H1 (cell line): ENCODE data around the gene CDH19. TPM values are rescaled to one million over a fixed set of nuclear protein-coding genes. Genes with fewer than 3 reads are reported as not detected.

Source experiments
- CTCF ChIA-PET: fragments of 300-600 bp; sonication (Branson Sonifier 250); formaldehyde crosslinking; loops from one replicate; lab custom pipeline; 2021; ENCODE audit not compliant: partially characterized antibody; lab: Charles Lee
- POLR2A ChIA-PET: fragments of 300-600 bp; sonication (Branson Sonifier 250); formaldehyde crosslinking; loops from one replicate; lab custom pipeline; 2021; ENCODE audit warnings: inconsistent platforms; ENCODE audit not compliant: partially characterized antibody; lab: Charles Lee
- DNase-seq, 2 experiments: peaks; one replicate each; pipeline versions ENCODE4 v3.0.0 to v3.0.0-alpha.2; 2010 to 2022; ENCODE audit warnings: low spot score in 2 of 2, low read depth in 1 of 2, mixed read lengths in 1 of 2
- FAIRE-seq: peaks from 2 replicates; lab custom pipeline; 2011; peaks lifted over from hg19 to GRCh38; lab: Jason Lieb, UNC
- H2AFZ ChIP-seq: 2 replicates; pipeline ENCODE4 v1.8.1; 2012; ENCODE audit warnings: low read length, inconsistent platforms
- H2AK5ac ChIP-seq: 2 replicates; pipeline ENCODE4 v1.6.1; 2013; ENCODE audit warnings: low read depth, low read length
- H2BK120ac ChIP-seq: replicated peaks from 2 replicates; pipeline ENCODE3; 2013; ENCODE audit warnings: low read depth, low read length, inconsistent platforms
- H2BK12ac ChIP-seq: 2 replicates; pipeline ENCODE4 v1.6.1; 2013; ENCODE audit warnings: low read depth, low read length
- H2BK15ac ChIP-seq: 2 replicates; pipeline ENCODE4 v1.6.1; 2013; ENCODE audit warnings: low read length
- H2BK20ac ChIP-seq: 2 replicates; pipeline ENCODE4 v1.6.1; 2013; ENCODE audit warnings: low read length
- H2BK5ac ChIP-seq: 2 replicates; pipeline ENCODE4 v1.6.1; 2013; ENCODE audit warnings: low read depth, low read length
- H3K14ac ChIP-seq: 2 replicates; pipeline ENCODE4 v1.6.1; 2013; ENCODE audit warnings: inconsistent platforms; ENCODE audit not compliant: insufficient read length
- H3K18ac ChIP-seq: 2 replicates; pipeline ENCODE4 v1.6.1; 2013; ENCODE audit warnings: low read length; ENCODE audit errors: extremely low read depth
- H3K23ac ChIP-seq: 2 replicates; pipeline ENCODE4 v1.6.1; 2013; ENCODE audit warnings: inconsistent platforms; ENCODE audit not compliant: insufficient read length
- H3K23me2 ChIP-seq: 2 replicates; pipeline ENCODE4 v1.6.1; 2013; ENCODE audit warnings: low read depth, low read length
- H3K27ac ChIP-seq: 2 replicates; pipeline ENCODE4 v1.6.1; 2011; ENCODE audit warnings: low read depth, low read length, inconsistent platforms
- H3K27me3 ChIP-seq, 4 experiments: replicated peaks in 1 of 4; 1 replicate in 1 of 4; 2 replicates in 3 of 4; pipeline versions ENCODE4 v1.6.1 to v1.8.1; 2011 to 2013; ENCODE audit warnings: low read length in 3 of 4, mild to moderate bottlenecking in 3 of 4, inconsistent platforms in 2 of 4, mixed read lengths in 2 of 4, moderate library complexity in 1 of 4; ENCODE audit not compliant: control insufficient read depth in 3 of 4, insufficient read depth in 3 of 4; ENCODE audit errors: extremely low read depth in 1 of 4
- H3K36me3 ChIP-seq, 4 experiments: 2 replicates each; pipeline versions ENCODE4 v1.6.1 to v1.8.1; 2011 to 2013; ENCODE audit warnings: mild to moderate bottlenecking in 4 of 4, low read length in 3 of 4, moderate library complexity in 2 of 4, control low read depth in 1 of 4, inconsistent platforms in 1 of 4; ENCODE audit not compliant: insufficient read depth in 4 of 4, control insufficient read depth in 2 of 4
- H3K4ac ChIP-seq: replicated peaks from 2 replicates; pipeline ENCODE3; 2013; ENCODE audit warnings: low read length, low read depth, mixed read lengths, inconsistent platforms; ENCODE audit not compliant: insufficient read length
- H3K4me1 ChIP-seq, 4 experiments: replicated peaks in 1 of 4; 1 replicate in 1 of 4; 2 replicates in 3 of 4; pipeline versions ENCODE4 v1.6.1 to v1.8.1; 2011 to 2013; ENCODE audit warnings: low read length in 3 of 4, inconsistent platforms in 2 of 4, mixed read lengths in 1 of 4; ENCODE audit not compliant: insufficient read depth in 4 of 4, control insufficient read depth in 3 of 4
- H3K4me2 ChIP-seq, 2 experiments: 2 replicates each; pipeline versions ENCODE4 v1.6.1 to v1.8.1; 2011 to 2013; ENCODE audit warnings: low read depth in 2 of 2, low read length in 2 of 2, control low read depth in 1 of 2, inconsistent platforms in 1 of 2, mild to moderate bottlenecking in 1 of 2; ENCODE audit not compliant: insufficient read depth in 1 of 2
- H3K4me3 ChIP-seq, 4 experiments: fragments of 200-600, 300-600 bp in 1 of 4; sonication (generic), shearing (Covaris generic), sonication (Bioruptor Twin) in 1 of 4; 2 replicates each; pipeline versions ENCODE4 v1.5.1 to v1.8.1; 2011 to 2016; ENCODE audit warnings: low read length in 4 of 4, low read depth in 3 of 4, control low read depth in 2 of 4, inconsistent platforms in 2 of 4, mild to moderate bottlenecking in 2 of 4, mixed read lengths in 1 of 4, moderate library complexity in 1 of 4; ENCODE audit not compliant: insufficient read depth in 2 of 4; ENCODE audit errors: extremely low read depth in 1 of 4
- H3K56ac ChIP-seq: replicated peaks from 2 replicates; pipeline ENCODE3; 2013; ENCODE audit warnings: low read depth, mild to moderate bottlenecking, mixed read lengths, low read length, inconsistent platforms; ENCODE audit not compliant: insufficient read length
- H3K79me1 ChIP-seq: 2 replicates; pipeline ENCODE4 v1.6.1; 2013; ENCODE audit warnings: low read depth, low read length, control low read depth
- H3K79me2 ChIP-seq, 2 experiments: 2 replicates each; pipeline versions ENCODE4 v1.6.1 to v1.8.1; 2012 to 2013; ENCODE audit warnings: low read length in 2 of 2, mild to moderate bottlenecking in 2 of 2, inconsistent platforms in 1 of 2; ENCODE audit not compliant: insufficient read depth in 2 of 2, control insufficient read depth in 1 of 2
- H3K9ac ChIP-seq, 4 experiments: replicated peaks in 1 of 4; 1 replicate in 1 of 4; 2 replicates in 3 of 4; pipeline versions ENCODE4 v1.6.1 to v1.8.1; 2011 to 2013; ENCODE audit warnings: low read depth in 3 of 4, low read length in 3 of 4, control low read depth in 2 of 4, mild to moderate bottlenecking in 2 of 4, moderate library complexity in 2 of 4, inconsistent platforms in 1 of 4; ENCODE audit errors: extremely low read depth in 1 of 4
- H3K9me3 ChIP-seq, 2 experiments: 2 replicates each; pipeline versions ENCODE4 v1.6.1 to v1.8.1; 2012 to 2013; ENCODE audit warnings: mild to moderate bottlenecking in 2 of 2, moderate library complexity in 2 of 2, control low read depth in 1 of 2, inconsistent platforms in 1 of 2, low read depth in 1 of 2, low read length in 1 of 2, mixed read lengths in 1 of 2; ENCODE audit not compliant: insufficient read depth in 2 of 2
- H4K20me1 ChIP-seq, 2 experiments: replicated peaks in 1 of 2; 2 replicates each; pipeline versions ENCODE3 to v1.8.1; 2011 to 2013; ENCODE audit warnings: inconsistent platforms in 2 of 2, low read length in 2 of 2, mild to moderate bottlenecking in 1 of 2; ENCODE audit not compliant: insufficient read depth in 2 of 2, control insufficient read depth in 1 of 2
- H4K5ac ChIP-seq: 2 replicates; pipeline ENCODE4 v1.6.1; 2013; ENCODE audit warnings: low read length, low read depth, mixed read lengths, inconsistent platforms; ENCODE audit not compliant: insufficient read length
- H4K8ac ChIP-seq: 2 replicates; pipeline ENCODE4 v1.8.0; 2013; ENCODE audit warnings: mild to moderate bottlenecking, moderate library complexity, low read length, inconsistent platforms; ENCODE audit not compliant: insufficient read depth; ENCODE audit errors: extremely low read depth
- H4K91ac ChIP-seq: replicated peaks from 2 replicates; pipeline ENCODE3; 2013; ENCODE audit warnings: low read length, mixed read lengths, inconsistent platforms; ENCODE audit not compliant: insufficient read length
- ATF2 ChIP-seq: IDR thresholded peaks from 2 replicates; pipeline ENCODE4 v1.6.1; 2012; ENCODE audit warnings: low read length, inconsistent platforms
- CEBPB ChIP-seq: IDR thresholded peaks from 2 replicates; pipeline ENCODE4 v1.6.1; 2012; ENCODE audit warnings: low read depth, low read length
- CHD1 ChIP-seq: IDR thresholded peaks from 2 replicates; pipeline ENCODE4 v1.6.1; 2012; ENCODE audit warnings: low read depth, low read length, improper control_type of control experiment
- CREB1 ChIP-seq: IDR thresholded peaks from 2 replicates; pipeline ENCODE4 v1.6.1; 2012; ENCODE audit warnings: inconsistent platforms
- CTBP2 ChIP-seq: IDR thresholded peaks from 2 replicates; pipeline ENCODE4 v1.7.0; 2011; ENCODE audit warnings: borderline replicate concordance, mild to moderate bottlenecking, moderate library complexity, mixed read lengths, low read length; ENCODE audit not compliant: insufficient read depth, insufficient read length
- KDM1A ChIP-seq: fragments of 200-600, 300-600 bp; sonication (generic); IDR thresholded peaks from 2 replicates; pipeline ENCODE4 v1.7.1; 2016; ENCODE audit warnings: mild to moderate bottlenecking, low read length, borderline replicate concordance
- KDM5A ChIP-seq: fragments of 200-600 bp; IDR thresholded peaks from 2 replicates; pipeline ENCODE4 v1.7.1; 2012; ENCODE audit warnings: mild to moderate bottlenecking, low read length, inconsistent platforms, mixed read lengths
- POU5F1 ChIP-seq: IDR thresholded peaks from 2 replicates; pipeline ENCODE4 v1.6.1; 2011; ENCODE audit warnings: low read depth, mild to moderate bottlenecking, low read length, moderate library complexity
- RFX5 ChIP-seq: IDR thresholded peaks from 2 replicates; pipeline ENCODE4 v1.6.1; 2011; ENCODE audit warnings: low read depth, low read length, improper control_type of control experiment, borderline replicate concordance
- SIX5 ChIP-seq: IDR thresholded peaks from 2 replicates; pipeline ENCODE4 v1.6.1; 2011; ENCODE audit warnings: mild to moderate bottlenecking, low read depth, low read length
- SP4 ChIP-seq: IDR thresholded peaks from 2 replicates; pipeline ENCODE4 v1.6.1; 2012; ENCODE audit warnings: low read length, inconsistent platforms
- TAF7 ChIP-seq: optimal IDR thresholded peaks from 2 replicates; pipeline ENCODE3; 2011; ENCODE audit warnings: low read depth, mild to moderate bottlenecking, inconsistent platforms, low read length, moderate library complexity, borderline replicate concordance
- YY1 ChIP-seq: IDR thresholded peaks from 2 replicates; pipeline ENCODE4 v1.6.1; 2011; ENCODE audit warnings: low read depth, mild to moderate bottlenecking, low read length
- WGBS, 2 experiments: shearing (Covaris generic) in 1 of 2; methylation state at CpG; one replicate each; pipeline versions ENCODE4 v1.1.6 to v1.1.7; 2013 to 2015; ENCODE audit warnings: low lambda C conversion rate in 2 of 2, mixed read lengths in 2 of 2, inconsistent platforms in 1 of 2, low coverage in 1 of 2, missing lambda C conversion rate in 1 of 2; ENCODE audit not compliant: insufficient replicate concordance in 2 of 2, insufficient coverage in 1 of 2, insufficient read length in 1 of 2; ENCODE audit errors: extremely low coverage in 1 of 2, missing lambda C conversion rate in 1 of 2; 5-methylcytosine and 5-hydroxymethylcytosine counted together
- polyA plus RNA-seq, 7 experiments: library from polyadenylated mRNA; depleted of rRNA in 3 of 7; stranded (reverse) in 5 of 7; unstranded in 2 of 7; fragments of >200 nt in 5 of 7; fragments of 200-250 nt in 2 of 7; gene quantifications; 1 replicate in 5 of 7; 2 replicates in 1 of 7; 4 replicates in 1 of 7; pipeline versions ENCODE4 v1.2.1 to v1.2.3, GENCODE V29; 2011 to 2013; ENCODE audit warnings: missing spikeins in 2 of 7, mixed read lengths in 2 of 7
- total RNA-seq: library from RNA; stranded (reverse); fragmentation: NEBNext Ultra II Directional; extraction: Animal tissue kit (Norgen Biotek cat#: 25700); gene quantifications from 2 replicates; pipeline ENCODE4 v1.2.1, GENCODE V29; 2021
- TF ChIP-seq, protein P1 (sequence below): IDR thresholded peaks from 2 replicates; pipeline ENCODE4 v1.6.1; 2011; ENCODE audit warnings: low read depth, mild to moderate bottlenecking, low read length; ENCODE audit not compliant: insufficient read depth

CDH19 gene
- total and polyA plus RNA-seq, 2 of the 8 experiments (the other 6 are each of a cell fraction or from before 2014, with no cell fraction given): not detected

DNA sequence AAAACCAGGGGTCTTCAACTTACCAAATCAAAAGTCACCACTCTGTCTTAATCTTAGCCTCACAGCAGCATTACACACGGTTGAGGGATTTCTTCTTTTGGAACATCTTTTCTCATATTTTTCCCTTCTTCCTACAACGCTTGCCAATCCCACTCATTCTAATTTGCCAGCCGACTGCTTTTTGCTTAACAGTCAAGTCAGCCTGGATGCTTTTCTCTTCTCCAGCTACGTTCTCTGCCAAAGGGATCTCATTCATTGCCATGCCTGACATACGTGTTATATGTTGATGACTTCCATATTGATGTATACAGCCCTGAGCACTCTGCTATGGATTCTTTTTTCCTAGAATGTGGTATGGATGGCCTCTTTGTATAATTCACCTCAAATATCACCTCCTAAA, 37.3 kb downstream of the CDH19 start:
- Histone ChIP-seq H3K9ac (no peak overlapping the region), H3K79me1 (no peaks in the 10 kb centered on the region), H2BK15ac (no peak overlapping the region), H4K91ac (no peak overlapping the region), H3K23me2 (no peaks in the 10 kb centered on the region; the same call in 1 of the 2 replicates), H3K9me3 (no peaks in the 10 kb centered on the region), H3K27me3 (no peaks in the 10 kb centered on the region), H4K5ac (no peak overlapping the region), H3K79me2 (no peaks in the 10 kb centered on the region), H2BK20ac (no peak overlapping the region), H4K8ac (no peak overlapping the region), H3K18ac (no peak overlapping the region), H3K4me3 (no peak overlapping the region), H3K23ac (no peak overlapping the region), H3K4me2 (no peak overlapping the region), H2BK5ac (no peak overlapping the region), H3K4ac (no peak overlapping the region), H2BK12ac (no peak overlapping the region), H2BK120ac (no peak overlapping the region), H3K14ac (no peak overlapping the region), H3K27ac (no peak overlapping the region), H4K20me1 (no peaks in the 10 kb centered on the region), H3K56ac (no peak overlapping the region), H3K36me3 (no peaks in the 10 kb centered on the region), H2AK5ac (no peak overlapping the region), H3K4me1 (no peaks in the 10 kb centered on the region), H2AFZ (no peak overlapping the region)
- ChIA-PET CTCF (no interaction called here), POLR2A (no interaction called here)
- WGBS, 2 experiments: 91% methylated on average over 5 of the region's 5 CpGs; no CpG with 5 or more reads in 1 of the 2 experiments
- no peak for DNase-seq
- FAIRE-seq: no peak
- TF ChIP-seq KDM1A: no peak
- TF ChIP-seq SP4: no peak
- TF ChIP-seq, protein P1, sequence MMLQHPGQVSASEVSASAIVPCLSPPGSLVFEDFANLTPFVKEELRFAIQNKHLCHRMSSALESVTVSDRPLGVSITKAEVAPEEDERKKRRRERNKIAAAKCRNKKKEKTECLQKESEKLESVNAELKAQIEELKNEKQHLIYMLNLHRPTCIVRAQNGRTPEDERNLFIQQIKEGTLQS: no peak
- TF ChIP-seq KDM5A: no peak
- TF ChIP-seq ATF2: no peak
- TF ChIP-seq TAF7: no peak
- TF ChIP-seq SIX5: no peak
- TF ChIP-seq CREB1: no peak
- TF ChIP-seq CEBPB: no peak
- no peak for TF ChIP-seq RFX5
- no peak for TF ChIP-seq CTBP2
- TF ChIP-seq YY1: no peak
- no peak for TF ChIP-seq POU5F1
- no peak for TF ChIP-seq CHD1
